K562 (cell line): ENCODE data around the gene SGMS1. TPM values are rescaled to one million over a fixed set of nuclear protein-coding genes. Genes with fewer than 3 reads are reported as not detected.

Experiments used
- BRCA1 ChIP-seq, 2 experiments: fragments of 450-650 bp in 1 of 2; sonication (generic) in 1 of 2; formaldehyde crosslinking in 1 of 2; IDR thresholded peaks; 2 replicates each; pipeline versions ENCODE4 v1.5.0 to v1.6.1; 2017 to 2020; ENCODE audit warnings: mild to moderate bottlenecking in 1 of 2, missing genetic modification reagents in 1 of 2
- NR2C1 ChIP-seq, 2 experiments: fragments of 450-650 bp; IDR thresholded peaks; 2 replicates each; pipeline ENCODE4 v1.6.1; 2017; ENCODE audit warnings: mild to moderate bottlenecking in 2 of 2, antibody characterized with exemption in 1 of 2, inconsistent platforms in 1 of 2, missing compliant biosample characterization in 1 of 2, missing genetic modification characterization in 1 of 2
- SIX5 ChIP-seq, 2 experiments: IDR thresholded peaks; 2 replicates each; pipeline ENCODE4 v1.6.1; 2011; ENCODE audit warnings: low read length in 2 of 2, borderline replicate concordance in 1 of 2, low read depth in 1 of 2, mild to moderate bottlenecking in 1 of 2, moderate library complexity in 1 of 2; ENCODE audit not compliant: insufficient read depth in 1 of 2
- SPI1 ChIP-seq: IDR thresholded peaks from 2 replicates; pipeline ENCODE4 v1.6.1; 2011; ENCODE audit warnings: low read depth, low read length, control low read depth, borderline replicate concordance
- ZNF311 ChIP-seq: fragments of 250-450 bp; sonication (Bioruptor Pico); IDR thresholded peaks from 2 replicates; pipeline ENCODE4 v1.4.0; 2020; ENCODE audit warnings: mild to moderate bottlenecking, moderate library complexity
- polyA plus RNA-seq, 8 experiments: library from polyadenylated mRNA; depleted of rRNA in 4 of 8; stranded (reverse) in 5 of 8; unstranded in 3 of 8; fragments of >200 nt; fragmentation: Nextera tagmentation in 2 of 8; fragmentation: Illumina TruSeq in 1 of 8; extraction: Ambion mirVana in 2 of 8; extraction: Trizol in 1 of 8; gene quantifications; 2 replicates each; pipeline versions ENCODE4 v1.2.1 to v1.2.3, GENCODE V29; 2011 to 2014; ENCODE audit warnings: inconsistent platforms in 1 of 8, missing spikeins in 1 of 8
- total RNA-seq, 7 experiments: library from RNA; depleted of rRNA in 6 of 7; stranded (reverse); fragments of >200 nt in 6 of 7; fragmentation: Illumina TruSeq in 2 of 7; extraction: Trizol in 2 of 7; gene quantifications; 2 replicates each; pipeline versions ENCODE4 v1.2.1 to v1.2.3, GENCODE V29; 2011 to 2021; ENCODE audit warnings: low replicate concordance in 1 of 7
- TF ChIP-seq, protein P1 (sequence below): fragments of 450-650 bp; IDR thresholded peaks from 2 replicates; pipeline ENCODE4 v1.6.1; 2016; ENCODE audit warnings: borderline replicate concordance
- TF ChIP-seq, protein P2 (sequence below): fragments of 250-450 bp; sonication (Bioruptor Pico); IDR thresholded peaks from 2 replicates; pipeline ENCODE4 v1.6.1; 2021; ENCODE audit warnings: mild to moderate bottlenecking
- TF ChIP-seq, protein P3 (sequence below): fragments of 250-450 bp; sonication (Bioruptor Pico); IDR thresholded peaks from 2 replicates; pipeline ENCODE4 v1.5.0; 2020; ENCODE audit warnings: mild to moderate bottlenecking, borderline replicate concordance
- TF ChIP-seq, protein P4 (sequence below): sonication (generic); formaldehyde crosslinking; IDR thresholded peaks from 2 replicates; pipeline ENCODE4 v1.9.0; 2022; ENCODE audit warnings: mild to moderate bottlenecking, missing genetic modification reagents

The SGMS1 gene
- total and polyA plus RNA-seq, 9 of the 15 experiments (the other 6 are each of a cell fraction or from before 2014, with no cell fraction given): 22.6 to 232 (median 82.2) TPM

DNA sequence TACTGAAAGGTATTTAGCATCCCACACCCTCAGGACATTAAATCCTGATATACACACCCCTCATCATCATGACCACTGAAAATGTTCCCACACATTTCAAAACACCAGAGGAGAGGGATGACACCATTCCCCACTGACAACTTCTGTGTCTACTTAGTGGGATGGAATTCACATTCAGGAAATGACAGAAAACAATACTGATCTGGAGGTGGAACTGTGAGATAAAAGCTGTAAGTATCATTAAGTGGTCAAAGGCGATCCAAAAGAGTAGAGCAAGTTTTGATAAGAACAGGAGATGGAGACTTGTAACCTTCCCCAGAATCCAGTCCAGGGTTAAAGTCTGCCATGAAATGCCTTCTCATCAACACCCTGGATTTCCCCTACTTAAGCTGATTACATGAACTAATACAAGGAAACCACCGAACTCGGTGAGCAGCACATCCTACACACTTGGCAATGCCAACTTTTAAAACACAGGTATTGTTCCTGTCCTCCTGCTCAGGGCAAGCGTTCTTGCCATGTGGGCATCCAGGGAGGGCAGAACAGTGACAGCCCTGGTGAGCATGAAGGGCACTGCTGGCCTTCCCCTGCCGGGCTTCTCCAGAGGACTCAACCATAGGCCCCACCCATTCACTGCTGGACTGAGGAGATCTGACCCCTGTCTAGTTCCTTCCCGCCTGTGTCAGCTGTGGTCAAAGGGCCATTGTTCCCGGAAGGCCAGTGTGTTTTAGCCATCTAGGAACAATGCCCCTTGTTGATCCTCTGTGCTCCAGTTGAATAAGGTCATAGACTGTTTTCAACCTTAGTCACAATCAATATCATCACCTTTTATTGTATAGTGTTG is 85.0 kb downstream of the SGMS1 start (continued):
- TF ChIP-seq, protein P1, sequence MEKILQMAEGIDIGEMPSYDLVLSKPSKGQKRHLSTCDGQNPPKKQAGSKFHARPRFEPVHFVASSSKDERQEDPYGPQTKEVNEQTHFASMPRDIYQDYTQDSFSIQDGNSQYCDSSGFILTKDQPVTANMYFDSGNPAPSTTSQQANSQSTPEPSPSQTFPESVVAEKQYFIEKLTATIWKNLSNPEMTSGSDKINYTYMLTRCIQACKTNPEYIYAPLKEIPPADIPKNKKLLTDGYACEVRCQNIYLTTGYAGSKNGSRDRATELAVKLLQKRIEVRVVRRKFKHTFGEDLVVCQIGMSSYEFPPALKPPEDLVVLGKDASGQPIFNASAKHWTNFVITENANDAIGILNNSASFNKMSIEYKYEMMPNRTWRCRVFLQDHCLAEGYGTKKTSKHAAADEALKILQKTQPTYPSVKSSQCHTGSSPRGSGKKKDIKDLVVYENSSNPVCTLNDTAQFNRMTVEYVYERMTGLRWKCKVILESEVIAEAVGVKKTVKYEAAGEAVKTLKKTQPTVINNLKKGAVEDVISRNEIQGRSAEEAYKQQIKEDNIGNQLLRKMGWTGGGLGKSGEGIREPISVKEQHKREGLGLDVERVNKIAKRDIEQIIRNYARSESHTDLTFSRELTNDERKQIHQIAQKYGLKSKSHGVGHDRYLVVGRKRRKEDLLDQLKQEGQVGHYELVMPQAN: no peak
- TF ChIP-seq, protein P2, sequence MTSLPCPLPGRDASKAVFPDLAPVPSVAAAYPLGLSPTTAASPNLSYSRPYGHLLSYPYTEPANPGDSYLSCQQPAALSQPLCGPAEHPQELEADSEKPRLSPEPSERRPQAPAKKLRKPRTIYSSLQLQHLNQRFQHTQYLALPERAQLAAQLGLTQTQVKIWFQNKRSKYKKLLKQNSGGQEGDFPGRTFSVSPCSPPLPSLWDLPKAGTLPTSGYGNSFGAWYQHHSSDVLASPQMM (CRISPR knock-in tag): no peak
- TF ChIP-seq, protein P3, sequence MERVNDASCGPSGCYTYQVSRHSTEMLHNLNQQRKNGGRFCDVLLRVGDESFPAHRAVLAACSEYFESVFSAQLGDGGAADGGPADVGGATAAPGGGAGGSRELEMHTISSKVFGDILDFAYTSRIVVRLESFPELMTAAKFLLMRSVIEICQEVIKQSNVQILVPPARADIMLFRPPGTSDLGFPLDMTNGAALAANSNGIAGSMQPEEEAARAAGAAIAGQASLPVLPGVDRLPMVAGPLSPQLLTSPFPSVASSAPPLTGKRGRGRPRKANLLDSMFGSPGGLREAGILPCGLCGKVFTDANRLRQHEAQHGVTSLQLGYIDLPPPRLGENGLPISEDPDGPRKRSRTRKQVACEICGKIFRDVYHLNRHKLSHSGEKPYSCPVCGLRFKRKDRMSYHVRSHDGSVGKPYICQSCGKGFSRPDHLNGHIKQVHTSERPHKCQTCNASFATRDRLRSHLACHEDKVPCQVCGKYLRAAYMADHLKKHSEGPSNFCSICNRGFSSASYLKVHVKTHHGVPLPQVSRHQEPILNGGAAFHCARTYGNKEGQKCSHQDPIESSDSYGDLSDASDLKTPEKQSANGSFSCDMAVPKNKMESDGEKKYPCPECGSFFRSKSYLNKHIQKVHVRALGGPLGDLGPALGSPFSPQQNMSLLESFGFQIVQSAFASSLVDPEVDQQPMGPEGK (CRISPR knock-in tag): no peak
- 0 out of 2 replicates have a peak, but pooled peaks have one; percentile 14 for TF ChIP-seq ZNF311
- TF ChIP-seq SPI1: peak; percentile 44; the same call in 1 of the 2 replicates
- TF ChIP-seq, protein P4, sequence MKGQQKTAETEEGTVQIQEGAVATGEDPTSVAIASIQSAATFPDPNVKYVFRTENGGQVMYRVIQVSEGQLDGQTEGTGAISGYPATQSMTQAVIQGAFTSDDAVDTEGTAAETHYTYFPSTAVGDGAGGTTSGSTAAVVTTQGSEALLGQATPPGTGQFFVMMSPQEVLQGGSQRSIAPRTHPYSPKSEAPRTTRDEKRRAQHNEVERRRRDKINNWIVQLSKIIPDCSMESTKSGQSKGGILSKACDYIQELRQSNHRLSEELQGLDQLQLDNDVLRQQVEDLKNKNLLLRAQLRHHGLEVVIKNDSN (CRISPR knock-in tag): 0 out of 2 replicates have a peak, but pooled peaks have one; percentile 15
- TF ChIP-seq BRCA1 (IDR thresholded peaks at IDR 0.05): no peak
- no peak for TF ChIP-seq BRCA1 (CRISPR knock-in tag; IDR thresholded peaks at IDR 0.05)
- peak; percentile 51; the same call in 1 of the 2 replicates for TF ChIP-seq NR2C1 (IDR thresholded peaks at IDR 0.05)
- TF ChIP-seq NR2C1 (tag; IDR thresholded peaks at IDR 0.05): peak; percentile 53; the same call in 1 of the 2 replicates
- TF ChIP-seq SIX5 (IDR thresholded peaks at IDR 0.05; ENCODE audit: borderline replicate concordance in 1 of 2, insufficient read depth in 1 of 2, low read depth in 1 of 2, low read length in 2 of 2): no peak
